H1 (cell line): Measurements from ENCODE around the gene PRKG2. TPM values are rescaled to one million over a fixed set of nuclear protein-coding genes. Genes with fewer than 3 reads are reported as not detected.

Experiments
- CTCF ChIA-PET: fragments of 300-600 bp; sonication (Branson Sonifier 250); formaldehyde crosslinking; loops from one replicate; lab custom pipeline; 2021; ENCODE audit not compliant: partially characterized antibody; lab: Charles Lee
- POLR2A ChIA-PET: fragments of 300-600 bp; sonication (Branson Sonifier 250); formaldehyde crosslinking; loops from one replicate; lab custom pipeline; 2021; ENCODE audit warnings: inconsistent platforms; ENCODE audit not compliant: partially characterized antibody; lab: Charles Lee
- DNase-seq, 2 experiments: peaks; one replicate each; pipeline versions ENCODE4 v3.0.0 to v3.0.0-alpha.2; 2010 to 2022; ENCODE audit warnings: low spot score in 2 of 2, low read depth in 1 of 2, mixed read lengths in 1 of 2
- FAIRE-seq: peaks from 2 replicates; lab custom pipeline; 2011; peaks lifted over from hg19 to GRCh38; lab: Jason Lieb, UNC
- H2AFZ ChIP-seq: 2 replicates; pipeline ENCODE4 v1.8.1; 2012; ENCODE audit warnings: low read length, inconsistent platforms
- H2AK5ac ChIP-seq: 2 replicates; pipeline ENCODE4 v1.6.1; 2013; ENCODE audit warnings: low read depth, low read length
- H2BK120ac ChIP-seq: replicated peaks from 2 replicates; pipeline ENCODE3; 2013; ENCODE audit warnings: low read depth, low read length, inconsistent platforms
- H2BK12ac ChIP-seq: 2 replicates; pipeline ENCODE4 v1.6.1; 2013; ENCODE audit warnings: low read depth, low read length
- H2BK15ac ChIP-seq: 2 replicates; pipeline ENCODE4 v1.6.1; 2013; ENCODE audit warnings: low read length
- H2BK20ac ChIP-seq: 2 replicates; pipeline ENCODE4 v1.6.1; 2013; ENCODE audit warnings: low read length
- H2BK5ac ChIP-seq: 2 replicates; pipeline ENCODE4 v1.6.1; 2013; ENCODE audit warnings: low read depth, low read length
- H3K14ac ChIP-seq: 2 replicates; pipeline ENCODE4 v1.6.1; 2013; ENCODE audit warnings: inconsistent platforms; ENCODE audit not compliant: insufficient read length
- H3K18ac ChIP-seq: 2 replicates; pipeline ENCODE4 v1.6.1; 2013; ENCODE audit warnings: low read length; ENCODE audit errors: extremely low read depth
- H3K23ac ChIP-seq: 2 replicates; pipeline ENCODE4 v1.6.1; 2013; ENCODE audit warnings: inconsistent platforms; ENCODE audit not compliant: insufficient read length
- H3K23me2 ChIP-seq: 2 replicates; pipeline ENCODE4 v1.6.1; 2013; ENCODE audit warnings: low read depth, low read length
- H3K27ac ChIP-seq: 2 replicates; pipeline ENCODE4 v1.6.1; 2011; ENCODE audit warnings: low read depth, low read length, inconsistent platforms
- H3K27me3 ChIP-seq, 4 experiments: replicated peaks in 1 of 4; 1 replicate in 1 of 4; 2 replicates in 3 of 4; pipeline versions ENCODE4 v1.6.1 to v1.8.1; 2011 to 2013; ENCODE audit warnings: low read length in 3 of 4, mild to moderate bottlenecking in 3 of 4, inconsistent platforms in 2 of 4, mixed read lengths in 2 of 4, moderate library complexity in 1 of 4; ENCODE audit not compliant: control insufficient read depth in 3 of 4, insufficient read depth in 3 of 4; ENCODE audit errors: extremely low read depth in 1 of 4
- H3K36me3 ChIP-seq, 4 experiments: 2 replicates each; pipeline versions ENCODE4 v1.6.1 to v1.8.1; 2011 to 2013; ENCODE audit warnings: mild to moderate bottlenecking in 4 of 4, low read length in 3 of 4, moderate library complexity in 2 of 4, control low read depth in 1 of 4, inconsistent platforms in 1 of 4; ENCODE audit not compliant: insufficient read depth in 4 of 4, control insufficient read depth in 2 of 4
- H3K4ac ChIP-seq: replicated peaks from 2 replicates; pipeline ENCODE3; 2013; ENCODE audit warnings: low read length, low read depth, mixed read lengths, inconsistent platforms; ENCODE audit not compliant: insufficient read length
- H3K4me1 ChIP-seq, 4 experiments: replicated peaks in 1 of 4; 1 replicate in 1 of 4; 2 replicates in 3 of 4; pipeline versions ENCODE4 v1.6.1 to v1.8.1; 2011 to 2013; ENCODE audit warnings: low read length in 3 of 4, inconsistent platforms in 2 of 4, mixed read lengths in 1 of 4; ENCODE audit not compliant: insufficient read depth in 4 of 4, control insufficient read depth in 3 of 4
- H3K4me2 ChIP-seq, 2 experiments: 2 replicates each; pipeline versions ENCODE4 v1.6.1 to v1.8.1; 2011 to 2013; ENCODE audit warnings: low read depth in 2 of 2, low read length in 2 of 2, control low read depth in 1 of 2, inconsistent platforms in 1 of 2, mild to moderate bottlenecking in 1 of 2; ENCODE audit not compliant: insufficient read depth in 1 of 2
- H3K4me3 ChIP-seq, 4 experiments: fragments of 200-600, 300-600 bp in 1 of 4; sonication (generic), shearing (Covaris generic), sonication (Bioruptor Twin) in 1 of 4; 2 replicates each; pipeline versions ENCODE4 v1.5.1 to v1.8.1; 2011 to 2016; ENCODE audit warnings: low read length in 4 of 4, low read depth in 3 of 4, control low read depth in 2 of 4, inconsistent platforms in 2 of 4, mild to moderate bottlenecking in 2 of 4, mixed read lengths in 1 of 4, moderate library complexity in 1 of 4; ENCODE audit not compliant: insufficient read depth in 2 of 4; ENCODE audit errors: extremely low read depth in 1 of 4
- H3K56ac ChIP-seq: replicated peaks from 2 replicates; pipeline ENCODE3; 2013; ENCODE audit warnings: low read depth, mild to moderate bottlenecking, mixed read lengths, low read length, inconsistent platforms; ENCODE audit not compliant: insufficient read length
- H3K79me1 ChIP-seq: 2 replicates; pipeline ENCODE4 v1.6.1; 2013; ENCODE audit warnings: low read depth, low read length, control low read depth
- H3K79me2 ChIP-seq, 2 experiments: 2 replicates each; pipeline versions ENCODE4 v1.6.1 to v1.8.1; 2012 to 2013; ENCODE audit warnings: low read length in 2 of 2, mild to moderate bottlenecking in 2 of 2, inconsistent platforms in 1 of 2; ENCODE audit not compliant: insufficient read depth in 2 of 2, control insufficient read depth in 1 of 2
- H3K9ac ChIP-seq, 4 experiments: replicated peaks in 1 of 4; 1 replicate in 1 of 4; 2 replicates in 3 of 4; pipeline versions ENCODE4 v1.6.1 to v1.8.1; 2011 to 2013; ENCODE audit warnings: low read depth in 3 of 4, low read length in 3 of 4, control low read depth in 2 of 4, mild to moderate bottlenecking in 2 of 4, moderate library complexity in 2 of 4, inconsistent platforms in 1 of 4; ENCODE audit errors: extremely low read depth in 1 of 4
- H3K9me3 ChIP-seq, 2 experiments: 2 replicates each; pipeline versions ENCODE4 v1.6.1 to v1.8.1; 2012 to 2013; ENCODE audit warnings: mild to moderate bottlenecking in 2 of 2, moderate library complexity in 2 of 2, control low read depth in 1 of 2, inconsistent platforms in 1 of 2, low read depth in 1 of 2, low read length in 1 of 2, mixed read lengths in 1 of 2; ENCODE audit not compliant: insufficient read depth in 2 of 2
- H4K20me1 ChIP-seq, 2 experiments: replicated peaks in 1 of 2; 2 replicates each; pipeline versions ENCODE3 to v1.8.1; 2011 to 2013; ENCODE audit warnings: inconsistent platforms in 2 of 2, low read length in 2 of 2, mild to moderate bottlenecking in 1 of 2; ENCODE audit not compliant: insufficient read depth in 2 of 2, control insufficient read depth in 1 of 2
- H4K5ac ChIP-seq: 2 replicates; pipeline ENCODE4 v1.6.1; 2013; ENCODE audit warnings: low read length, low read depth, mixed read lengths, inconsistent platforms; ENCODE audit not compliant: insufficient read length
- H4K8ac ChIP-seq: 2 replicates; pipeline ENCODE4 v1.8.0; 2013; ENCODE audit warnings: mild to moderate bottlenecking, moderate library complexity, low read length, inconsistent platforms; ENCODE audit not compliant: insufficient read depth; ENCODE audit errors: extremely low read depth
- H4K91ac ChIP-seq: replicated peaks from 2 replicates; pipeline ENCODE3; 2013; ENCODE audit warnings: low read length, mixed read lengths, inconsistent platforms; ENCODE audit not compliant: insufficient read length
- ATF2 ChIP-seq: IDR thresholded peaks from 2 replicates; pipeline ENCODE4 v1.6.1; 2012; ENCODE audit warnings: low read length, inconsistent platforms
- BCL11A ChIP-seq, 2 experiments: IDR thresholded peaks; one replicate each; pipeline ENCODE4 v1.6.1; 2011; ENCODE audit warnings: low read depth in 2 of 2, low read length in 2 of 2, mild to moderate bottlenecking in 2 of 2
- CEBPB ChIP-seq: IDR thresholded peaks from 2 replicates; pipeline ENCODE4 v1.6.1; 2012; ENCODE audit warnings: low read depth, low read length
- CHD2 ChIP-seq: IDR thresholded peaks from 2 replicates; pipeline ENCODE4 v1.6.1; 2012; ENCODE audit warnings: low read length, improper control_type of control experiment
- CREB1 ChIP-seq: IDR thresholded peaks from 2 replicates; pipeline ENCODE4 v1.6.1; 2012; ENCODE audit warnings: inconsistent platforms
- HDAC2 ChIP-seq, 2 experiments: fragments of 300-600 bp in 1 of 2; sonication (generic) in 1 of 2; IDR thresholded peaks; 2 replicates each; pipeline ENCODE4 v1.6.1; 2011 to 2012; ENCODE audit warnings: low read depth in 2 of 2, low read length in 2 of 2, mild to moderate bottlenecking in 2 of 2, moderate library complexity in 2 of 2, borderline replicate concordance in 1 of 2, inconsistent platforms in 1 of 2
- KDM1A ChIP-seq: fragments of 200-600, 300-600 bp; sonication (generic); IDR thresholded peaks from 2 replicates; pipeline ENCODE4 v1.7.1; 2016; ENCODE audit warnings: mild to moderate bottlenecking, low read length, borderline replicate concordance
- POLR2A ChIP-seq, 2 experiments: IDR thresholded peaks; 1 replicate in 1 of 2; 2 replicates in 1 of 2; pipeline ENCODE4 v1.6.1; 2011; ENCODE audit warnings: low read depth in 2 of 2, low read length in 2 of 2, mild to moderate bottlenecking in 2 of 2; ENCODE audit errors: control extremely low read depth in 1 of 2
- RNF2 ChIP-seq: fragments of 200-900, 300-1000 bp; sonication (generic); IDR thresholded peaks from 2 replicates; pipeline ENCODE4 v1.7.1; 2016; ENCODE audit warnings: borderline replicate concordance, low read depth, mild to moderate bottlenecking, antibody characterized with exemption, low read length; ENCODE audit not compliant: poor library complexity, severe bottlenecking; ENCODE audit errors: missing control alignments
- SAP30 ChIP-seq: fragments of 300-600 bp; sonication (generic); IDR thresholded peaks from 2 replicates; pipeline ENCODE4 v1.7.1; 2012; ENCODE audit warnings: low read length, moderate library complexity, mild to moderate bottlenecking, inconsistent platforms; ENCODE audit not compliant: insufficient read depth, insufficient replicate concordance
- SP1 ChIP-seq: IDR thresholded peaks from 2 replicates; pipeline ENCODE4 v1.6.1; 2011; ENCODE audit warnings: low read depth, low read length
- WGBS, 2 experiments: shearing (Covaris generic) in 1 of 2; methylation state at CpG; one replicate each; pipeline versions ENCODE4 v1.1.6 to v1.1.7; 2013 to 2015; ENCODE audit warnings: low lambda C conversion rate in 2 of 2, mixed read lengths in 2 of 2, inconsistent platforms in 1 of 2, low coverage in 1 of 2, missing lambda C conversion rate in 1 of 2; ENCODE audit not compliant: insufficient replicate concordance in 2 of 2, insufficient coverage in 1 of 2, insufficient read length in 1 of 2; ENCODE audit errors: extremely low coverage in 1 of 2, missing lambda C conversion rate in 1 of 2; 5-methylcytosine and 5-hydroxymethylcytosine counted together
- polyA plus RNA-seq, 7 experiments: library from polyadenylated mRNA; depleted of rRNA in 3 of 7; stranded (reverse) in 5 of 7; unstranded in 2 of 7; fragments of >200 nt in 5 of 7; fragments of 200-250 nt in 2 of 7; gene quantifications; 1 replicate in 5 of 7; 2 replicates in 1 of 7; 4 replicates in 1 of 7; pipeline versions ENCODE4 v1.2.1 to v1.2.3, GENCODE V29; 2011 to 2013; ENCODE audit warnings: missing spikeins in 2 of 7, mixed read lengths in 2 of 7
- total RNA-seq: library from RNA; stranded (reverse); fragmentation: NEBNext Ultra II Directional; extraction: Animal tissue kit (Norgen Biotek cat#: 25700); gene quantifications from 2 replicates; pipeline ENCODE4 v1.2.1, GENCODE V29; 2021

PRKG2 gene
- total and polyA plus RNA-seq, 2 of the 8 experiments (the other 6 are each of a cell fraction or from before 2014, with no cell fraction given), result 0.45 to 1.2 TPM

- peaks cover 0 to 2% (median 0%) of the 10 kb centered on the region in 4 experiments; a peak in 1 of 7 replicates for H3K4me1 ChIP-seq
- no peak overlapping the region for H3K27ac ChIP-seq
- H4K5ac ChIP-seq, result no peak overlapping the region
- H3K79me1 ChIP-seq, result no peaks in the 10 kb centered on the region
- DNase-seq (no peak), FAIRE-seq (no peak)
- H3K4me3 ChIP-seq, result no peak overlapping the region
- no peak overlapping the region for H2BK5ac ChIP-seq
- H3K23me2 ChIP-seq, result no peaks in the 10 kb centered on the region
- H3K9me3 ChIP-seq, result no peaks in the 10 kb centered on the region
- H2BK15ac ChIP-seq, result no peak overlapping the region
- H3K27me3 ChIP-seq, result no peaks in the 10 kb centered on the region; a peak in 1 of 7 replicates
- no peak overlapping the region for H2BK120ac ChIP-seq
- H3K56ac ChIP-seq, result no peak overlapping the region
- no peak overlapping the region for H2BK20ac ChIP-seq
- ChIA-PET CTCF (interaction anchor here (0.5 to 6.3 kb wide), 22 partner anchors 8 to 757 kb away, joined by 3 to 73 read pairs (median 4); partner anchors contain the start of gene BMP3), POLR2A (no interaction called here)
- no peaks in the 10 kb centered on the region for H4K20me1 ChIP-seq
- no peaks in the 10 kb centered on the region for H3K79me2 ChIP-seq
- no peak overlapping the region for H2AK5ac ChIP-seq
- no peak overlapping the region for H4K91ac ChIP-seq
- WGBS, 2 experiments, result 90% methylated on average over 1 of the region's 1 CpG; no CpG with 5 or more reads in 1 of the 2 experiments
- no peak overlapping the region for H3K23ac ChIP-seq
- H3K4me2 ChIP-seq, result no peak overlapping the region
- no peak overlapping the region for H4K8ac ChIP-seq
- no peak overlapping the region for H2BK12ac ChIP-seq
- no peaks in the 10 kb centered on the region for H3K36me3 ChIP-seq
- no peak overlapping the region for H3K4ac ChIP-seq
- H2AFZ ChIP-seq, result no peak overlapping the region
- no peak overlapping the region for H3K14ac ChIP-seq
- H3K9ac ChIP-seq, result no peak overlapping the region
- no peak overlapping the region for H3K18ac ChIP-seq
- no peak for TF ChIP-seq HDAC2 (IDR thresholded peaks at IDR 0.05; ENCODE audit: borderline replicate concordance in 1 of 2, low read depth in 2 of 2, low read length in 2 of 2)
- TF ChIP-seq CEBPB, result no peak
- no peak for TF ChIP-seq CREB1
- no peak for TF ChIP-seq SAP30
- no peak for TF ChIP-seq ATF2
- TF ChIP-seq KDM1A, result no peak
- TF ChIP-seq BCL11A (IDR thresholded peaks at IDR 0.05; ENCODE audit: low read depth in 2 of 2, low read length in 2 of 2), result no peak
- no peak for TF ChIP-seq RNF2
- no peak for TF ChIP-seq SP1
- no peak for TF ChIP-seq CHD2
- no peak for TF ChIP-seq POLR2A (IDR thresholded peaks at IDR 0.05; ENCODE audit: control extremely low read depth in 1 of 2, low read depth in 2 of 2, low read length in 2 of 2)
Observed at GRCh38 chr4:81038636-81039350, 176.2 kb downstream of the PRKG2 start.
